HepG2 (cell line): ENCODE results near the gene METTL16. TPM values are rescaled to one million over a fixed set of nuclear protein-coding genes. Genes with fewer than 3 reads are reported as not detected.
A peak's percentile ranks its signal among the peaks of the same experiment; 100 is the strongest.

Experiments
- AGO1 ChIP-seq: fragments of 200-400 bp; formaldehyde crosslinking; IDR thresholded peaks from 2 replicates; pipeline ENCODE4 v1.6.1; 2017; ENCODE audit warnings: mild to moderate bottlenecking, low read depth, low read length, moderate library complexity; ENCODE audit not compliant: poor library complexity, severe bottlenecking
- AGO2 ChIP-seq: fragments of 200-400 bp; formaldehyde crosslinking; optimal IDR thresholded peaks from 2 replicates; pipeline ENCODE3; 2017; ENCODE audit warnings: mild to moderate bottlenecking, low read depth, low read length, moderate library complexity
- E2F5 ChIP-seq: sonication (generic); formaldehyde crosslinking; conservative IDR thresholded peaks from 2 replicates; pipeline ENCODE4 v1.4.0; 2020; ENCODE audit warnings: missing genetic modification reagents
- GPBP1L1 ChIP-seq: sonication (generic); formaldehyde crosslinking; IDR thresholded peaks from 2 replicates; pipeline ENCODE4 v1.5.0; 2020; ENCODE audit warnings: mild to moderate bottlenecking, missing genetic modification reagents
- GTF3A ChIP-seq: sonication (generic); formaldehyde crosslinking; conservative IDR thresholded peaks from 2 replicates; pipeline ENCODE4 v1.4.0; 2020; ENCODE audit warnings: mild to moderate bottlenecking, missing genetic modification reagents
- KDM3A ChIP-seq: IDR thresholded peaks from 2 replicates; pipeline ENCODE4 v1.6.1; 2018; ENCODE audit warnings: low read depth, missing compliant biosample characterization
- KIAA2018 ChIP-seq: sonication (generic); formaldehyde crosslinking; IDR thresholded peaks from 2 replicates; pipeline ENCODE4 v1.5.0; 2020; ENCODE audit warnings: mild to moderate bottlenecking, missing genetic modification reagents, borderline replicate concordance
- NAIF1 ChIP-seq: sonication (generic); formaldehyde crosslinking; IDR thresholded peaks from 2 replicates; pipeline ENCODE4 v1.5.0; 2020; ENCODE audit warnings: mild to moderate bottlenecking, missing genetic modification reagents, borderline replicate concordance
- XRCC5 ChIP-seq: fragments of 200-400 bp; formaldehyde crosslinking; optimal IDR thresholded peaks from 2 replicates; pipeline ENCODE3; 2017; ENCODE audit warnings: mild to moderate bottlenecking, low read length
- YEATS2 ChIP-seq: sonication (generic); formaldehyde crosslinking; IDR thresholded peaks from 2 replicates; pipeline ENCODE4 v1.4.0; 2020; ENCODE audit warnings: missing genetic modification reagents, borderline replicate concordance
- ZFP36 ChIP-seq: fragments of 150-350 bp; IDR thresholded peaks from 2 replicates; pipeline ENCODE4 v1.6.1; 2018; ENCODE audit warnings: borderline replicate concordance, low read length, low read depth; ENCODE audit not compliant: partially characterized antibody
- ZNF234 ChIP-seq: sonication (generic); formaldehyde crosslinking; conservative IDR thresholded peaks from 2 replicates; pipeline ENCODE4 v1.5.1; 2020; ENCODE audit warnings: mild to moderate bottlenecking, missing genetic modification reagents
- ZNF282 ChIP-seq: fragments of 450-650 bp; IDR thresholded peaks from 2 replicates; pipeline ENCODE4 v1.6.1; 2018; ENCODE audit not compliant: partially characterized antibody
- ZNF430 ChIP-seq: sonication (generic); formaldehyde crosslinking; IDR thresholded peaks from 2 replicates; pipeline ENCODE4 v1.9.0; 2021; ENCODE audit warnings: mild to moderate bottlenecking, missing genetic modification reagents
- ZNF468 ChIP-seq: sonication (generic); formaldehyde crosslinking; IDR thresholded peaks from 2 replicates; pipeline ENCODE4 v1.8.0; 2022; ENCODE audit warnings: mild to moderate bottlenecking, moderate library complexity, missing genetic modification reagents
- ZNF772 ChIP-seq: sonication (generic); formaldehyde crosslinking; IDR thresholded peaks from 2 replicates; pipeline ENCODE4 v1.5.0; 2020; ENCODE audit warnings: mild to moderate bottlenecking, missing genetic modification reagents
- ZNF782 ChIP-seq: sonication (generic); formaldehyde crosslinking; IDR thresholded peaks from 2 replicates; pipeline ENCODE4 v1.4.0; 2020; ENCODE audit warnings: missing genetic modification reagents, mild to moderate bottlenecking, borderline replicate concordance
- polyA plus RNA-seq, 8 experiments: library from polyadenylated mRNA; depleted of rRNA in 3 of 8; stranded (reverse) in 7 of 8; unstranded in 1 of 8; fragments of >200 nt; fragmentation: Illumina TruSeq in 4 of 8; extraction: Trizol in 4 of 8; gene quantifications; 2 replicates each; pipeline versions ENCODE4 v1.2.1 to v1.2.3, GENCODE V29; 2011 to 2016; ENCODE audit warnings: low read depth in 4 of 8, missing spikeins in 1 of 8, mixed read lengths in 1 of 8; ENCODE audit not compliant: insufficient read depth in 1 of 8
- total RNA-seq, 5 experiments: library from RNA; depleted of rRNA; stranded (reverse); fragments of >200 nt; fragmentation: Illumina TruSeq; extraction: Trizol; gene quantifications; 2 replicates each; pipeline ENCODE4 v1.2.3, GENCODE V29; 2016; ENCODE audit warnings: low read depth in 1 of 5
- TF ChIP-seq, protein P1 (sequence below): sonication (generic); formaldehyde crosslinking; conservative IDR thresholded peaks from 2 replicates; pipeline ENCODE4 v1.8.1; 2023; ENCODE audit warnings: missing genetic modification reagents

Gene METTL16
- total and polyA plus RNA-seq, 2 of the 13 experiments (the other 11 are each of a cell fraction or from before 2014, with no cell fraction given), result 11.6 to 18.5 TPM

- TF ChIP-seq KIAA2018 (CRISPR knock-in tag) (no peak), E2F5 (no peak), ZNF468 (CRISPR knock-in tag) (no peak), GPBP1L1 (CRISPR knock-in tag) (no peak), ZNF772 (CRISPR knock-in tag) (peak; percentile 12; the same call in 1 of the 2 replicates), XRCC5 (no peak), AGO1 (no peak), YEATS2 (CRISPR knock-in tag) (no peak), KDM3A (CRISPR knock-in tag) (no peak), ZNF782 (no peak), ZNF430 (peak; percentile 71; the same call in 1 of the 2 replicates), ZFP36 (no peak), AGO2 (no peak), ZNF234 (CRISPR knock-in tag) (no peak), NAIF1 (CRISPR knock-in tag) (no peak), ZNF282 (no peak), GTF3A (CRISPR knock-in tag) (no peak)
- TF ChIP-seq, protein P1, sequence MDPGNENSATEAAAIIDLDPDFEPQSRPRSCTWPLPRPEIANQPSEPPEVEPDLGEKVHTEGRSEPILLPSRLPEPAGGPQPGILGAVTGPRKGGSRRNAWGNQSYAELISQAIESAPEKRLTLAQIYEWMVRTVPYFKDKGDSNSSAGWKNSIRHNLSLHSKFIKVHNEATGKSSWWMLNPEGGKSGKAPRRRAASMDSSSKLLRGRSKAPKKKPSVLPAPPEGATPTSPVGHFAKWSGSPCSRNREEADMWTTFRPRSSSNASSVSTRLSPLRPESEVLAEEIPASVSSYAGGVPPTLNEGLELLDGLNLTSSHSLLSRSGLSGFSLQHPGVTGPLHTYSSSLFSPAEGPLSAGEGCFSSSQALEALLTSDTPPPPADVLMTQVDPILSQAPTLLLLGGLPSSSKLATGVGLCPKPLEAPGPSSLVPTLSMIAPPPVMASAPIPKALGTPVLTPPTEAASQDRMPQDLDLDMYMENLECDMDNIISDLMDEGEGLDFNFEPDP (CRISPR knock-in tag), result no peak
Measured at GRCh38 chr17:2400877-2401425, 110.7 kb downstream of the METTL16 start, which contains the start of gene MNT (continued).
